Colonic mucosa (tissue), 4 donors: ENCODE data around the gene CENPL. TPM values are rescaled to one million over a fixed set of nuclear protein-coding genes. Genes with fewer than 3 reads are reported as not detected.
"Not testable (repeated sequence)": the region's sequence is repeated elsewhere in the genome, so short reads cannot be mapped to it uniquely, and the experiment has no call there.

ENCODE experiments used
- DNase-seq: peaks from one replicate; pipeline ENCODE4 v3.0.0-alpha.2; 2020
- H3K27ac ChIP-seq: fragments of 200-600 bp; one replicate; pipeline ENCODE4 v1.8.0; 2021
- H3K27me3 ChIP-seq: fragments of 200-600 bp; one replicate; pipeline ENCODE4 v1.8.0; 2021
- H3K36me3 ChIP-seq: fragments of 200-600 bp; one replicate; pipeline ENCODE4 v1.8.0; 2021
- H3K4me1 ChIP-seq: fragments of 200-600 bp; one replicate; pipeline ENCODE4 v1.8.0; 2021; ENCODE audit warnings: mild to moderate bottlenecking
- H3K4me3 ChIP-seq: fragments of 200-600 bp; one replicate; pipeline ENCODE4 v1.8.0; 2021
- H3K9ac ChIP-seq, 2 donors: one replicate each; pipeline ENCODE4 v1.7.0; 2013; ENCODE audit warnings: control low read depth in 2 of 2, low read depth in 2 of 2, low read length in 2 of 2
- H3K9me3 ChIP-seq: fragments of 200-600 bp; one replicate; pipeline ENCODE4 v1.8.0; 2021
- CTCF ChIP-seq: fragments of 200-600 bp; IDR thresholded peaks from one replicate; pipeline ENCODE4 v1.8.0; 2022; ENCODE audit warnings: antibody characterized with exemption, mild to moderate bottlenecking
- intact Hi-C: fragments of 100-400 bp; cut with DNase I; formaldehyde crosslinking; loops from one replicate; pipeline ENCODE4 v1.14.1; 2022
- total RNA-seq, 2 donors: library from RNA; stranded (reverse); fragmentation: NEBNext Ultra II Directional in 1 of 2; extraction: Animal tissue kit (Norgen Biotek cat#: 25700) in 1 of 2; gene quantifications; one replicate each; pipeline ENCODE4 v1.2.1, GENCODE V29; 2021
- donor health status: healthy.
- donor health status: DM: no; HTN: no; CAD: no.
- donor health status: DM: no; HTN: no; CAD: no.

Gene CENPL
- total RNA-seq, 2 donors from 2014 or later: 5.7 to 13.6 TPM

- TF ChIP-seq CTCF: no peak
- Histone ChIP-seq H3K36me3 (no peaks in the 10 kb centered on the region), H3K4me3 (no peak overlapping the region), H3K4me1 (no peaks in the 10 kb centered on the region), H3K27me3 (no peaks in the 10 kb centered on the region), H3K9ac (no peak overlapping the region), H3K9me3 (no peaks in the 10 kb centered on the region), H3K27ac (no peak overlapping the region)
- DNase-seq: no peak
- intact Hi-C loops: no loop called here
Measured at GRCh38 chr1:173768206-173768605, 56.5 kb downstream of the CENPL start.

- H3K27me3 ChIP-seq, H3K4me1 ChIP-seq, H3K36me3 ChIP-seq, intact Hi-C loops, H3K9ac ChIP-seq, H3K9me3 ChIP-seq, DNase-seq, H3K4me3 ChIP-seq, H3K27ac ChIP-seq: not testable (repeated sequence)
Measured at GRCh38 chr1:173764331-173764730, 60.4 kb downstream of the CENPL start.

DNA sequence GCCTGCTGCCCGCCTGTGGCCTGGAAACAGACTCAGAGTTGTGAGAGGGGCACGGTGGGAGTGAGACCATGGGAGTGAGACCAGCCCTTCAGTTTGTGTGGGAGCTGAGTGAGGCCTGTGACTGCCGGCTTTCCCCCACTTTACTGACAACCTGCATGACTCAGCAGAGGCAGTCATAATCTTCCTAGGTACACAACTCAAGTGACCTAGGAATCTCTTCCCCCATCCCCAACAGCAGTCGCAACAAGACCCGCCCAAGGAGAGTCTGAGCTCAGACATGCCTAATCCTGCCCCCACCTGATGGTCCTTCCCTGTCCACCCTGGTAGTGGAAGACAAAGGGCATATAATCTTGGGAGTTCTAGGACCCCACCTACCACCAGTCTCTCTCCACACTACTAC lies 65.7 kb downstream of the CENPL start:
- Histone ChIP-seq H3K9ac (no peak overlapping the region), H3K36me3 (peaks cover 23% of the 10 kb centered on the region)
- no peak for TF ChIP-seq CTCF

GRCh38 chr1:173758110-173758509 lies 66.6 kb downstream of the CENPL start:
- Histone ChIP-seq H3K9me3 (no peaks in the 10 kb centered on the region), H3K4me3 (no peak overlapping the region), H3K27me3 (no peaks in the 10 kb centered on the region), H3K27ac (no peak overlapping the region), H3K36me3 (peaks cover 23% of the 10 kb centered on the region), H3K9ac (no peak overlapping the region), H3K4me1 (no peaks in the 10 kb centered on the region)
- no peak for TF ChIP-seq CTCF
- no peak for DNase-seq
- intact Hi-C loops: no loop called here

More for the DNA sequence above, 65.7 kb downstream of the CENPL start:
- H3K4me3 ChIP-seq: no peak overlapping the region
- intact Hi-C loops: no loop called here
- H3K4me1 ChIP-seq: no peaks in the 10 kb centered on the region
- DNase-seq: no peak
- no peaks in the 10 kb centered on the region for H3K9me3 ChIP-seq
- H3K27me3 ChIP-seq: no peaks in the 10 kb centered on the region
- no peak overlapping the region for H3K27ac ChIP-seq

DNA sequence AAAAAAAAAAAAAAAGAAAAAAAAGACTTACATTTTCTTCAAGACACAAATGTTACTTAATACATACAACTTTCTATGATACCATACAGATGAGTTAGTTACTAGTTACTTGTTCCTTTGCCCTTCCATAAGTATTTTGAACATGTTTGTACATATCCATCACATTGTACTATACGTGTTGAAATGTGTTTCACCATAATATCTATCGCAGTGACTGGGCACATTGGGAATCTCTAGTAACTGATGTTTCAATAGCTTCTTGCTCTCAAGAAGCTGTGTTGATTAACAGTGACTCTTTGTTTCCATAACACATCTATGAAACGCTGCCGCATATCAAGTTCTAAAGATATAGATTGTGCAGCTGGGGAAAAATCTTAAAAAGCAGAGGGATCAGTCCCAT lies 67.0 kb downstream of the CENPL start:
- no peak for DNase-seq
- no peak for TF ChIP-seq CTCF
- no peak overlapping the region for H3K4me3 ChIP-seq
- no peak overlapping the region for H3K27ac ChIP-seq
- no peaks in the 10 kb centered on the region for H3K4me1 ChIP-seq
- intact Hi-C loops: no loop called here
- no peak overlapping the region for H3K9ac ChIP-seq
- no peaks in the 10 kb centered on the region for H3K9me3 ChIP-seq
- H3K36me3 ChIP-seq: peaks cover 23% of the 10 kb centered on the region
- H3K27me3 ChIP-seq: no peaks in the 10 kb centered on the region

DNA sequence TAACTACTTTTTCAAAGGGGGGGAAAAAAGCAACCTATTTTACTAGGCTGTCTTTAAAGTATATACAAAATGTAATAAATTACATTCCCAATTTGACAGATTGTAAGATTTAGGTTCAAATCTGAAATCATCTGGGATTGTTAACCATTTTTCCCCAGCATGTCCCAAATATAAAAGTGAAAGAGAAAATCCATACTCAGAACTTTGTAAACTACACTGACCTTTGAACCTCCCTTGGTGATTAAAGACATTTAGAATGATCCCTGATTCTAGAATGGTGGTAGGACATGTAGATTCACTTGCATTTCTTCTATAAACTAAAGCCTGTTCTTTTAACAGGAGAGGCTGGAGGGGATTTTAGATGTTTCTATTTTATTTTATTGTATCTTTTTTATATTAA lies 70.9 kb downstream of the CENPL start:
- intact Hi-C loops: no loop called here
- Histone ChIP-seq H3K27me3 (no peaks in the 10 kb centered on the region), H3K9ac (no peak overlapping the region), H3K4me1 (no peaks in the 10 kb centered on the region), H3K27ac (no peak overlapping the region), H3K9me3 (no peaks in the 10 kb centered on the region), H3K36me3 (peaks cover 23% of the 10 kb centered on the region), H3K4me3 (no peak overlapping the region)
- DNase-seq: no peak
- TF ChIP-seq CTCF: no peak

Other genes with a start within 250 kb of the CENPL start
- not detected for gene SLC9C2, start 221.8 kb downstream of the CENPL start, total RNA-seq
- not detected for gene TEX50, start 189.5 kb downstream of the CENPL start, total RNA-seq
- gene ANKRD45, start 155.0 kb downstream of the CENPL start, total RNA-seq: under 1 TPM; 0.49 to 0.96 TPM
- 10 to 100 TPM; 14.9 to 22.5 TPM for gene KLHL20, start 109.9 kb downstream of the CENPL start, total RNA-seq
- 10 to 100 TPM; 24.8 to 51.9 TPM for gene DARS2, start 210 bp downstream of the CENPL start, total RNA-seq
- 100 to 1,000 TPM; 207 to 247 TPM for gene GAS5, start 43.1 kb upstream of the CENPL start, total RNA-seq
- 1 to 10 TPM; 5.8 to 6.7 TPM for gene ZBTB37, start 43.5 kb upstream of the CENPL start, total RNA-seq
- 1 to 10 TPM in 1 of 2 donors, under 1 TPM in 1; 0.29 to 1.8 TPM for gene SERPINC1, start 92.4 kb upstream of the CENPL start, total RNA-seq
- gene RC3H1, start 197.5 kb upstream of the CENPL start, total RNA-seq: 10 to 100 TPM; 26.6 to 37.5 TPM